AG04449 (cell line): ENCODE data around the gene PAN3.

ENCODE experiments used
- CTCF ChIA-PET: fragments of 350-600 bp; formaldehyde crosslinking; extraction: SDS; loops from one replicate; lab custom pipeline; 2021; ENCODE audit warnings: antibody characterized with exemption; lab: Yijun Ruan, JAX
- POLR2A ChIA-PET: fragments of 400-600, 350-600 bp; formaldehyde crosslinking; extraction: SDS; loops from one replicate; lab custom pipeline; 2020; ENCODE audit warnings: antibody characterized with exemption, inconsistent platforms; lab: Yijun Ruan, JAX
- DNase-seq: peaks from one replicate; pipeline ENCODE4 v3.0.0-alpha.2; 2010; ENCODE audit warnings: low read depth, low spot score
- H3K4me3 ChIP-seq: 2 replicates; pipeline ENCODE4 v1.5.1; 2011; ENCODE audit warnings: low read depth, mild to moderate bottlenecking, control low read depth, low read length
- CTCF ChIP-seq: IDR thresholded peaks from one replicate; pipeline ENCODE4 v1.5.1; 2011; ENCODE audit warnings: mild to moderate bottlenecking, moderate library complexity, low read length, control low read depth, inconsistent platforms; ENCODE audit not compliant: insufficient read depth; ENCODE audit errors: missing control alignments

PAN3 gene

DNA sequence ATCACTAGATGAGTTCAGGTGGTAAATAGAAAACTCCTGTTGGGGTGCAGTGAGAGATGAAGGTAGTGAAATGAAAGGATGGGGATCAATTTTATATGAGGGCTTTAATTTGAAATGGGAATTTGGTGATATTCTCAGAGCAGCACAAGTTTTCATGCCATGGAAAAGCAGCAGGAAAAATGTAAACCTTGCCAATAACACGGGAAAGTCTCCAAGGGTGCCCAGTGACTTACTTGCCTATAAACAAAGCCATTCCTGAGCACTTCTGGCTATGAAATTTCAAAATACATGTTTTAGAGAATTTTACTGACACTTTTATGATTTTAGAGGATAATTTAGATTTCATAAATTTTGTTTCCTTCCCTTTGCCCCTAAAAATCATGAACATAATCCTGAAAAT, 21.6 kb upstream of the PAN3 start:
- no peak for DNase-seq
- ChIA-PET CTCF (no interaction called here), POLR2A (no interaction called here)
- no peak for TF ChIP-seq CTCF
- no peak overlapping the region for H3K4me3 ChIP-seq

DNA sequence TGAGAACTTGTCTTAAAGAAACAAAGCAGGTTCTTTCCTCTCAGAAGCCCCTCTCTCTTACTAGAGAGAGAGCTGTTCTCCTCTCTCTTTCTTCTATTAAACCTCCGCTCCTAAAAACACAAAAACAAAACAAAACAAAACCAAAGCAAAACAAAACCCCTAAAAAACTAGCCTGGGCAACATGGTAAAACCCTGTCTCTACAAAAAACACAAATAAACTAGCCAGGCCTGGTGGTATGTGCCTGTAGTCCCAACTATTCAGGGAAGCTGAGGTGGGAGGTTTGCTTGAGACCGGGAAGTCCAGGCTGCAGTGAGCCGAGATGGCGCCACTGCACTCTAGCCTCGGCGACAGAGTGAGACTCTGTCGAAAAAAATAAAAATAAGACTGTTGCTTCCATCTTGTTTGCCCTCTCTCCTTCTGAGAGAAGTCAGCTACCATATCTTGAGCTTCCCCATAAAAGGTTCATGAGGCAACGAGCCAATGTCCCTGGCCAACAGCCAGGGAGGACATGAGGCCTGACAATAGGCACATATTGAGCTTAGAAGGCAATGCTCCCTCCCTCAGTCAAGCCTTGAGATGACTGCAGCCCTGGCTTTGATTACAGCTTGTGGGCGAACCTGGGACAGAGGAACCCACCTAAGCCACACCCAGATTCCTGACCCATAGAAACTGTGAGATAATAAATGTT, 20.5 kb upstream of the PAN3 start:
- no peak overlapping the region for H3K4me3 ChIP-seq
- no peak for DNase-seq
- no peak for TF ChIP-seq CTCF
- CTCF ChIA-PET: no interaction called here
- POLR2A ChIA-PET: no interaction called here

GRCh38 chr13:28120317-28120716, 18.0 kb upstream of the PAN3 start:
- no peak for DNase-seq
- H3K4me3 ChIP-seq: no peak overlapping the region
- no peak for TF ChIP-seq CTCF
- ChIA-PET POLR2A (no interaction called here), CTCF (no interaction called here)

DNA sequence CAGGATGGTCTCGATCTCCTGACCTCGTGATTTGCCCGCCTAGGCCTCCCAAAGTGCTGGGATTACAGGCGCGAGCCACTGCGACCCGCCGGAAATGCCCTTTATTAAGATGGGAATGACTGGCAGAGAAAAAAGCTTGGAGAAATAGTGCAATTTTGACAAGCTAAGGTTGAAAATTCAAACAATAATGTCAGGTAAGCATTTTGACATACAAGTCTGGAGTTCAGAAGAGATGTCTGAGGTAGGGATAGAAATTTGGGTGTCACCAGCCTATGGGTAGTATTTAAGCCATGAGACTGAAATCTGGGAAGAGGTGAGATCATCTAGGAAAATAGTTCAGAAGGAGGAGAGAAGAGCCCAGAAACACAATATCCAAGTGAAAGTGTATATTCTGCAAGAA, 17.1 kb upstream of the PAN3 start:
- ChIA-PET CTCF (no interaction called here), POLR2A (no interaction called here)
- no peak for TF ChIP-seq CTCF
- no peak overlapping the region for H3K4me3 ChIP-seq
- no peak for DNase-seq

DNA sequence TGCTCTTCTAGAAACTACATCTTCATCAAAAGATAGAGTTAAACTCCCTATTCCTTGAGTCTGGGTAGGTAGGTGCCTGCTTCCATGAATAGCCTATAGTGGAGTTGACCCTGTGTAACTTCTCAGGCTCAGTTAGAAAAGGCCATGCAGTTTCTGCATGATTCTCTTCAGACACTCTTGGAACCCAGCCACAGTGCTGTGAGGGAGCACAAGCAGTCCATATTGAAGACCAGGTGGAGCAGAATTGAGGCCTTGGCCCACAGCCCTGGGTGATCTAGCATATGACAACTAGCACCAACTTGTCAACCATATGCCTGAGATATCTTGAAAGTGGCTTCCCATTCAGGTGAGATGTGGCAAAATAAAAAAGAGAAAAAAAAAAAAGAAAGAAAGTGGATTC, 10.3 kb upstream of the PAN3 start:
- no peak overlapping the region for H3K4me3 ChIP-seq
- ChIA-PET CTCF (no interaction called here), POLR2A (no interaction called here)
- DNase-seq: no peak
- TF ChIP-seq CTCF: no peak

DNA sequence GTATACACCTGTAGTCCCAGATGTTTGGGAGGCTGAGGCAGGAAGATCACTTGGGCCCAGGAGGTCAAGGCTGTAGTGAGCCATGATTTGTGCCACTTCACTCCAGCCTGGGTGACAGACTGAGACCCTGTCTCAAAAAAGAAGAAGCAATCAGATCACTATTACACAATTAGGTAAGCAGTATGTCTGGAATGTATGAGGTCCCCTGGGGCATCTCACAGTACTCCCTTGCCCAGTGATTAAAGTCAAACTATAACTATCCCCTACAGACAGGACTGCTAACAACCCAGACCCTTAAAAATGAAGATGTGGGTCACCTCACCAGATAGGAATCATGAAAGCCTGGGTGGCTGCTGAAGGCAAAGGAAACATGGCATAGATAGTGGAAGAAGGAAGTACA, 9.4 kb upstream of the PAN3 start:
- H3K4me3 ChIP-seq: no peak overlapping the region
- POLR2A ChIA-PET: no interaction called here
- CTCF ChIA-PET: no interaction called here
- TF ChIP-seq CTCF: no peak
- no peak for DNase-seq
